ENCODE data around the gene FRRS1L.

FRRS1L gene

GRCh38 chr9:109150925-109151545, 16.0 kb downstream of the FRRS1L start:
- no peaks in the 10 kb centered on the region for H3K4me1 ChIP-seq (ENCODE audit: control insufficient read depth, insufficient read depth, low read length)
- no peaks in the 10 kb centered on the region for H3K36me3 ChIP-seq (ENCODE audit: control insufficient read depth, insufficient read depth, low read length)
- no peak overlapping the region for H3K27ac ChIP-seq (ENCODE audit: low read depth, low read length)
- H3K27me3 ChIP-seq (ENCODE audit: control insufficient read depth, insufficient read depth, low read length) = no peaks in the 10 kb centered on the region
- no peak overlapping the region for H3K9ac ChIP-seq (ENCODE audit: low read length)
- H3K4me3 ChIP-seq (ENCODE audit: low read depth, low read length) = no peak overlapping the region
- H3K9me3 ChIP-seq (ENCODE audit: control insufficient read depth, insufficient read depth, low read depth, low read length) = peaks cover 28% of the 10 kb centered on the region

GRCh38 chr9:109149722-109150121, 17.3 kb downstream of the FRRS1L start:
- Histone ChIP-seq H3K4me1 (ENCODE audit: control insufficient read depth, insufficient read depth, low read length) (no peaks in the 10 kb centered on the region), H3K4me3 (ENCODE audit: low read depth, low read length) (no peak overlapping the region), H3K9me3 (ENCODE audit: control insufficient read depth, insufficient read depth, low read depth, low read length) (peaks cover 25% of the 10 kb centered on the region), H3K27me3 (ENCODE audit: control insufficient read depth, insufficient read depth, low read length) (no peaks in the 10 kb centered on the region), H3K9ac (ENCODE audit: low read length) (no peak overlapping the region), H3K36me3 (ENCODE audit: control insufficient read depth, insufficient read depth, low read length) (no peaks in the 10 kb centered on the region), H3K27ac (ENCODE audit: low read depth, low read length) (no peak overlapping the region)

- Histone ChIP-seq H3K36me3 (ENCODE audit: control insufficient read depth, insufficient read depth, low read length) (no peaks in the 10 kb centered on the region), H3K9me3 (ENCODE audit: control insufficient read depth, insufficient read depth, low read depth, low read length) (peaks cover 22% of the 10 kb centered on the region)
Measured at GRCh38 chr9:109149089-109149488, 18.0 kb downstream of the FRRS1L start.

GRCh38 chr9:109145051-109145450, 22.0 kb downstream of the FRRS1L start:
- Histone ChIP-seq H3K27ac (ENCODE audit: low read depth, low read length) (no peak overlapping the region), H3K9ac (ENCODE audit: low read length) (no peak overlapping the region), H3K4me1 (ENCODE audit: control insufficient read depth, insufficient read depth, low read length) (peaks cover 6% of the 10 kb centered on the region; the same call in 1 of the 2 replicates), H3K4me3 (ENCODE audit: low read depth, low read length) (no peak overlapping the region), H3K36me3 (ENCODE audit: control insufficient read depth, insufficient read depth, low read length) (no peaks in the 10 kb centered on the region), H3K9me3 (ENCODE audit: control insufficient read depth, insufficient read depth, low read depth, low read length) (no peaks in the 10 kb centered on the region), H3K27me3 (ENCODE audit: control insufficient read depth, insufficient read depth, low read length) (no peaks in the 10 kb centered on the region)

More at GRCh38 chr9:109149089-109149488, 18.0 kb downstream of the FRRS1L start:
- peaks cover 2% of the 10 kb centered on the region; the same call in 1 of the 2 replicates for H3K4me1 ChIP-seq (ENCODE audit: control insufficient read depth, insufficient read depth, low read length)
- H3K27ac ChIP-seq (ENCODE audit: low read depth, low read length) = no peak overlapping the region
- no peaks in the 10 kb centered on the region for H3K27me3 ChIP-seq (ENCODE audit: control insufficient read depth, insufficient read depth, low read length)
- H3K9ac ChIP-seq (ENCODE audit: low read length) = no peak overlapping the region
- no peak overlapping the region for H3K4me3 ChIP-seq (ENCODE audit: low read depth, low read length)

GRCh38 chr9:109143881-109144562, 23.0 kb downstream of the FRRS1L start:
- Histone ChIP-seq H3K9me3 (ENCODE audit: control insufficient read depth, insufficient read depth, low read depth, low read length) (no peaks in the 10 kb centered on the region), H3K36me3 (ENCODE audit: control insufficient read depth, insufficient read depth, low read length) (no peaks in the 10 kb centered on the region), H3K27ac (ENCODE audit: low read depth, low read length) (no peak overlapping the region), H3K9ac (ENCODE audit: low read length) (no peak overlapping the region), H3K27me3 (ENCODE audit: control insufficient read depth, insufficient read depth, low read length) (no peaks in the 10 kb centered on the region), H3K4me3 (ENCODE audit: low read depth, low read length) (no peak overlapping the region), H3K4me1 (ENCODE audit: control insufficient read depth, insufficient read depth, low read length) (peaks cover 6% of the 10 kb centered on the region; the same call in 1 of the 2 replicates)

- H3K27me3 ChIP-seq (ENCODE audit: control insufficient read depth, insufficient read depth, low read length) = no peaks in the 10 kb centered on the region
- H3K9ac ChIP-seq (ENCODE audit: low read length) = no peak overlapping the region
- no peaks in the 10 kb centered on the region for H3K9me3 ChIP-seq (ENCODE audit: control insufficient read depth, insufficient read depth, low read depth, low read length)
- H3K27ac ChIP-seq (ENCODE audit: low read depth, low read length) = no peak overlapping the region
- no peaks in the 10 kb centered on the region for H3K36me3 ChIP-seq (ENCODE audit: control insufficient read depth, insufficient read depth, low read length)
- H3K4me1 ChIP-seq (ENCODE audit: control insufficient read depth, insufficient read depth, low read length) = peaks cover 6% of the 10 kb centered on the region; the same call in 1 of the 2 replicates
- H3K4me3 ChIP-seq (ENCODE audit: low read depth, low read length) = no peak overlapping the region
Measured at GRCh38 chr9:109141375-109141774, 25.7 kb downstream of the FRRS1L start.

- peaks cover 6% of the 10 kb centered on the region; the same call in 1 of the 2 replicates for H3K4me1 ChIP-seq (ENCODE audit: control insufficient read depth, insufficient read depth, low read length)
- no peaks in the 10 kb centered on the region for H3K9me3 ChIP-seq (ENCODE audit: control insufficient read depth, insufficient read depth, low read depth, low read length)
- no peak overlapping the region for H3K27ac ChIP-seq (ENCODE audit: low read depth, low read length)
- no peaks in the 10 kb centered on the region for H3K27me3 ChIP-seq (ENCODE audit: control insufficient read depth, insufficient read depth, low read length)
- H3K4me3 ChIP-seq (ENCODE audit: low read depth, low read length) = no peak overlapping the region
- no peaks in the 10 kb centered on the region for H3K36me3 ChIP-seq (ENCODE audit: control insufficient read depth, insufficient read depth, low read length)
- H3K9ac ChIP-seq (ENCODE audit: low read length) = no peak overlapping the region
Measured at GRCh38 chr9:109139851-109140250, 27.2 kb downstream of the FRRS1L start.

GRCh38 chr9:109138421-109138820, 28.6 kb downstream of the FRRS1L start:
- H3K4me1 ChIP-seq (ENCODE audit: control insufficient read depth, insufficient read depth, low read length) = no peaks in the 10 kb centered on the region
- H3K27me3 ChIP-seq (ENCODE audit: control insufficient read depth, insufficient read depth, low read length) = no peaks in the 10 kb centered on the region
- no peaks in the 10 kb centered on the region for H3K9me3 ChIP-seq (ENCODE audit: control insufficient read depth, insufficient read depth, low read depth, low read length)
- H3K4me3 ChIP-seq (ENCODE audit: low read depth, low read length) = no peak overlapping the region
- no peak overlapping the region for H3K9ac ChIP-seq (ENCODE audit: low read length)
- H3K36me3 ChIP-seq (ENCODE audit: control insufficient read depth, insufficient read depth, low read length) = no peaks in the 10 kb centered on the region
- no peak overlapping the region for H3K27ac ChIP-seq (ENCODE audit: low read depth, low read length)

- H3K9me3 ChIP-seq (ENCODE audit: control insufficient read depth, insufficient read depth, low read depth, low read length) = no peaks in the 10 kb centered on the region
- no peak overlapping the region for H3K4me3 ChIP-seq (ENCODE audit: low read depth, low read length)
- no peaks in the 10 kb centered on the region for H3K36me3 ChIP-seq (ENCODE audit: control insufficient read depth, insufficient read depth, low read length)
- no peaks in the 10 kb centered on the region for H3K4me1 ChIP-seq (ENCODE audit: control insufficient read depth, insufficient read depth, low read length)
- H3K9ac ChIP-seq (ENCODE audit: low read length) = no peak overlapping the region
- H3K27me3 ChIP-seq (ENCODE audit: control insufficient read depth, insufficient read depth, low read length) = no peaks in the 10 kb centered on the region
- no peak overlapping the region for H3K27ac ChIP-seq (ENCODE audit: low read depth, low read length)
Measured at GRCh38 chr9:109134167-109134578, 32.9 kb downstream of the FRRS1L start.

- no peak overlapping the region for H3K27ac ChIP-seq (ENCODE audit: low read depth, low read length)
- H3K27me3 ChIP-seq (ENCODE audit: control insufficient read depth, insufficient read depth, low read length) = no peaks in the 10 kb centered on the region
- no peaks in the 10 kb centered on the region for H3K36me3 ChIP-seq (ENCODE audit: control insufficient read depth, insufficient read depth, low read length)
- no peaks in the 10 kb centered on the region for H3K4me1 ChIP-seq (ENCODE audit: control insufficient read depth, insufficient read depth, low read length)
- no peak overlapping the region for H3K9ac ChIP-seq (ENCODE audit: low read length)
- no peaks in the 10 kb centered on the region for H3K9me3 ChIP-seq (ENCODE audit: control insufficient read depth, insufficient read depth, low read depth, low read length)
- H3K4me3 ChIP-seq (ENCODE audit: low read depth, low read length) = no peak overlapping the region
Measured at GRCh38 chr9:109133533-109133932, 33.5 kb downstream of the FRRS1L start.

- Histone ChIP-seq H3K4me1 (ENCODE audit: control insufficient read depth, insufficient read depth, low read length) (no peaks in the 10 kb centered on the region), H3K9ac (ENCODE audit: low read length) (no peak overlapping the region), H3K36me3 (ENCODE audit: control insufficient read depth, insufficient read depth, low read length) (no peaks in the 10 kb centered on the region), H3K27ac (ENCODE audit: low read depth, low read length) (no peak overlapping the region), H3K4me3 (ENCODE audit: low read depth, low read length) (no peak overlapping the region), H3K27me3 (ENCODE audit: control insufficient read depth, insufficient read depth, low read length) (no peaks in the 10 kb centered on the region), H3K9me3 (ENCODE audit: control insufficient read depth, insufficient read depth, low read depth, low read length) (no peaks in the 10 kb centered on the region)
Measured at GRCh38 chr9:109132567-109133021, 34.5 kb downstream of the FRRS1L start.

Data from HUES6 (cell line).